Peyer's patch (tissue), 4 donors: ENCODE results near the gene EYS. TPM values are rescaled to one million over a fixed set of nuclear protein-coding genes. Genes with fewer than 3 reads are reported as not detected.

Experiments used
- DNase-seq, 3 donors: peaks; one replicate each; pipeline ENCODE4 v3.0.0-alpha.2; 2017 to 2019
- H3K27ac ChIP-seq, 4 donors: fragments of 200-600 bp; sonication (generic); one replicate each; pipeline ENCODE4 v1.5.1; 2016 to 2019
- H3K27me3 ChIP-seq, 2 donors: fragments of 200-600 bp; sonication (generic); one replicate each; pipeline ENCODE4 v1.5.1; 2019
- H3K36me3 ChIP-seq, 3 donors: fragments of 200-600 bp; sonication (generic); one replicate each; pipeline ENCODE4 v1.5.1; 2016 to 2019
- H3K4me1 ChIP-seq, 4 donors: fragments of 200-600 bp; sonication (generic); one replicate each; pipeline ENCODE4 v1.5.1; 2016 to 2019
- H3K4me3 ChIP-seq, 4 donors: fragments of 200-600 bp; sonication (generic); 1 replicate in 3 of 4; 2 replicates in 1 of 4; pipeline ENCODE4 v1.5.1; 2016 to 2019; ENCODE audit warnings: mild to moderate bottlenecking in 1 of 4
- H3K9me3 ChIP-seq, 4 donors: fragments of 200-600 bp; sonication (generic); one replicate each; pipeline ENCODE4 v1.5.1; 2016 to 2019; ENCODE audit warnings: mild to moderate bottlenecking in 1 of 4
- POLR2A ChIP-seq, 2 donors: fragments of 450-650 bp; IDR thresholded peaks; one replicate each; pipeline ENCODE4 v1.5.1; 2017; ENCODE audit warnings: antibody characterized with exemption in 2 of 2, mild to moderate bottlenecking in 2 of 2, moderate library complexity in 2 of 2
- total RNA-seq, 4 donors: library from RNA; depleted of rRNA; stranded (reverse); fragments of >200 nt; gene quantifications; one replicate each; pipeline ENCODE4 v1.1.0, GENCODE V29; 2016
- TF ChIP-seq, protein P1 (sequence below), 6 experiments: fragments of 450-650 bp in 4 of 6; fragments of 200-600 bp in 2 of 6; sonication (generic) in 1 of 6; IDR thresholded peaks; one replicate each; pipeline ENCODE4 v1.5.1; 2017 to 2019; ENCODE audit warnings: antibody characterized with exemption in 6 of 6, mild to moderate bottlenecking in 3 of 6, moderate library complexity in 1 of 6

EYS gene
- total RNA-seq, 4 donors from 2014 or later = 0.13 to 1.5 (median 0.35) TPM; not detected in 1

GRCh38 chr6:63713332-63713731 lies 1993.7 kb downstream of the EYS start:
- TF ChIP-seq, protein P1, sequence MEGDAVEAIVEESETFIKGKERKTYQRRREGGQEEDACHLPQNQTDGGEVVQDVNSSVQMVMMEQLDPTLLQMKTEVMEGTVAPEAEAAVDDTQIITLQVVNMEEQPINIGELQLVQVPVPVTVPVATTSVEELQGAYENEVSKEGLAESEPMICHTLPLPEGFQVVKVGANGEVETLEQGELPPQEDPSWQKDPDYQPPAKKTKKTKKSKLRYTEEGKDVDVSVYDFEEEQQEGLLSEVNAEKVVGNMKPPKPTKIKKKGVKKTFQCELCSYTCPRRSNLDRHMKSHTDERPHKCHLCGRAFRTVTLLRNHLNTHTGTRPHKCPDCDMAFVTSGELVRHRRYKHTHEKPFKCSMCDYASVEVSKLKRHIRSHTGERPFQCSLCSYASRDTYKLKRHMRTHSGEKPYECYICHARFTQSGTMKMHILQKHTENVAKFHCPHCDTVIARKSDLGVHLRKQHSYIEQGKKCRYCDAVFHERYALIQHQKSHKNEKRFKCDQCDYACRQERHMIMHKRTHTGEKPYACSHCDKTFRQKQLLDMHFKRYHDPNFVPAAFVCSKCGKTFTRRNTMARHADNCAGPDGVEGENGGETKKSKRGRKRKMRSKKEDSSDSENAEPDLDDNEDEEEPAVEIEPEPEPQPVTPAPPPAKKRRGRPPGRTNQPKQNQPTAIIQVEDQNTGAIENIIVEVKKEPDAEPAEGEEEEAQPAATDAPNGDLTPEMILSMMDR (IDR thresholded peaks at IDR 0.05) = no peak
- TF ChIP-seq POLR2A (IDR thresholded peaks at IDR 0.05) = no peak
- no peaks in the 10 kb centered on the region for H3K27me3 ChIP-seq
- DNase-seq = no peak
- no peaks in the 10 kb centered on the region for H3K9me3 ChIP-seq
- H3K27ac ChIP-seq = no peak overlapping the region
- no peaks in the 10 kb centered on the region for H3K4me1 ChIP-seq
- peaks cover 0 to 51% (median 3%) of the 10 kb centered on the region in 3 donors for H3K36me3 ChIP-seq
- no peak overlapping the region for H3K4me3 ChIP-seq

DNA sequence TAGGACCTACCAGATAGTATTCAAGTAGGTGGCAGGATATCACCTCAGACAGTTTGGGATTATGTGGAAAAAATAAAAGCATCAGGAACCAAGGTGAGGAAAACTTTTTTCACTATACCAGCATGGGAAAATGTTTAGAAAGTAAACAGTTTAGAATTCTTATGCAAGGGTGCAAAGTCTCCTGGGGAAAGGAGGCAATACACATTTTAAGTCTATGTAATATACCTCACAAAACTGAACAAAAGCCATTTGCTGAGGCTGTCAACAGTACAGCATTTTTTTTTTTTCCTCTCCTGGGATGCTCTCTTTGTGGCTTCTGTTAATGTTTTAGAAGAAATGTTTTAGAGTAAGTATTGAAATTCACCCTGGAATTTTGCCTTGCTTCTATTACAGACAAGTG lies 1997.9 kb downstream of the EYS start:
- Histone ChIP-seq H3K36me3 (peaks cover 0 to 79% (median 3%) of the 10 kb centered on the region in 3 donors), H3K27me3 (no peaks in the 10 kb centered on the region), H3K27ac (no peak overlapping the region), H3K4me3 (no peak overlapping the region), H3K9me3 (no peaks in the 10 kb centered on the region), H3K4me1 (no peaks in the 10 kb centered on the region)
- DNase-seq = no peak
- TF ChIP-seq POLR2A (IDR thresholded peaks at IDR 0.05) = no peak
- TF ChIP-seq, protein P1 (IDR thresholded peaks at IDR 0.05) = no peak

- no peak overlapping the region for H3K4me3 ChIP-seq
- no peak for DNase-seq
- no peaks in the 10 kb centered on the region for H3K4me1 ChIP-seq
- H3K27me3 ChIP-seq = no peaks in the 10 kb centered on the region
- peaks cover 0 to 84% (median 3%) of the 10 kb centered on the region in 3 donors for H3K36me3 ChIP-seq
- no peak overlapping the region for H3K27ac ChIP-seq
- H3K9me3 ChIP-seq = no peaks in the 10 kb centered on the region
- TF ChIP-seq, protein P1 (IDR thresholded peaks at IDR 0.05) = no peak
- TF ChIP-seq POLR2A (IDR thresholded peaks at IDR 0.05) = no peak
Measured at GRCh38 chr6:63708631-63709030, 1998.4 kb downstream of the EYS start.

GRCh38 chr6:63706630-63707029 lies 2000.4 kb downstream of the EYS start:
- no peak for DNase-seq
- TF ChIP-seq POLR2A (IDR thresholded peaks at IDR 0.05) = no peak
- TF ChIP-seq, protein P1 (IDR thresholded peaks at IDR 0.05) = no peak
- no peaks in the 10 kb centered on the region for H3K4me1 ChIP-seq
- H3K27me3 ChIP-seq = no peaks in the 10 kb centered on the region
- peaks cover 0 to 82% (median 3%) of the 10 kb centered on the region in 3 donors for H3K36me3 ChIP-seq
- no peaks in the 10 kb centered on the region for H3K9me3 ChIP-seq
- no peak overlapping the region for H3K4me3 ChIP-seq
- H3K27ac ChIP-seq = no peak overlapping the region

DNA sequence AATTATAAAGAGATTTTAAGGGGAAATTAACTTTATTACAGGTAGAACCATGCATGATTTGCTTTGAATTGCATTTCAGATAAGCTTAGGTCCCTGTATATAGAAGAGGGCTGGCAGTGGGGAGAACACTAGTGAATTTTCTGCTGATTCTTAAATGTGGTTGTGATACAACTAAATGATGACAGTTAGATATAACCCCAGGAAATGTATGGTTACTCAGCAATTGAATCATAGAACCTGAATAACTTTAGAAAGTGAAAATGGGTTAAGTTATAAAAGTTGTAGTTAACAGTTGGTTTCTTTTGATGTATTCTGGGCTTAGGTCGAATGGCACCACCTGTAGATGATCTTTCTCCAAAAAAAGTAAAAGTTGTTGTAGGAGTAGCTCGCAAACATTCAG lies 2001.3 kb downstream of the EYS start:
- no peak for DNase-seq
- Histone ChIP-seq H3K27me3 (no peaks in the 10 kb centered on the region), H3K4me3 (no peak overlapping the region), H3K36me3 (peaks cover 0 to 82% (median 0%) of the 10 kb centered on the region in 3 donors), H3K9me3 (no peaks in the 10 kb centered on the region), H3K27ac (no peak overlapping the region), H3K4me1 (no peaks in the 10 kb centered on the region)
- TF ChIP-seq, protein P1 (IDR thresholded peaks at IDR 0.05) = no peak
- TF ChIP-seq POLR2A (IDR thresholded peaks at IDR 0.05) = no peak

DNA sequence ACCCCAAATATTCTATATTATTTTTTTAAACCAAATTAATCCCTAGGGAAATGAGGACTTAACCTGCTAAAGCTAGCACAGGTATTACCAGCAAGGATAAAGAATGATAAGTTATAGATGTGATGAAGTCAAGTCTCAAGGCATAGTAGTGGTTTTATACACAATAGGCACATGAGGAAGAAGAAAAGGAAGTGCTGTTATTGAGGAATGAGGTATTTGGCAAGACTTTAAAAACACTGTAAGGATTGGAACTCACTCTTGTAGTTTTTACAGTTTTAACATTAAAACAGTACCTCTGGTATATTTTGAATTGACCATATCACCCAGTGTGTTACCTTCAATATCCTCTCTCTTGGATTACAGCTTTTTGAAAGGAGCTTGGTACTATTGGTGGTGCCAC lies 2016.8 kb downstream of the EYS start:
- no peak overlapping the region for H3K4me3 ChIP-seq
- DNase-seq = no peak
- H3K9me3 ChIP-seq = no peaks in the 10 kb centered on the region
- H3K27ac ChIP-seq = no peak overlapping the region
- TF ChIP-seq POLR2A (IDR thresholded peaks at IDR 0.05) = no peak
- TF ChIP-seq, protein P1 (IDR thresholded peaks at IDR 0.05) = no peak
- H3K27me3 ChIP-seq = no peaks in the 10 kb centered on the region
- H3K36me3 ChIP-seq = peaks cover 0 to 4% (median 0%) of the 10 kb centered on the region in 3 donors
- H3K4me1 ChIP-seq = no peaks in the 10 kb centered on the region
